ENCODE data around the gene TBC1D16.
"Not testable (repeated sequence)": the region's sequence is repeated elsewhere in the genome, so short reads cannot be mapped to it uniquely, and the experiment has no call there.

TBC1D16 gene

GRCh38 chr17:79913896-79914812 is 121.5 kb downstream of the TBC1D16 start:
- no peak for DNase-seq (ENCODE audit: low read depth)

GRCh38 chr17:79913451-79913850 is 122.2 kb downstream of the TBC1D16 start:
- DNase-seq (ENCODE audit: low read depth): no peak

- DNase-seq (ENCODE audit: low read depth): no peak
These were observed 122.9 kb downstream of the TBC1D16 start for GRCh38 chr17:79912552-79913330.

GRCh38 chr17:79911430-79912399 is 124.0 kb downstream of the TBC1D16 start:
- no peak for DNase-seq (ENCODE audit: low read depth)

- no peak for DNase-seq (ENCODE audit: low read depth)
These were observed 124.7 kb downstream of the TBC1D16 start for GRCh38 chr17:79910985-79911361.

GRCh38 chr17:79909121-79909520 is 126.6 kb downstream of the TBC1D16 start:
- DNase-seq (ENCODE audit: low read depth): no peak

GRCh38 chr17:79907850-79908249 is 127.8 kb downstream of the TBC1D16 start:
- DNase-seq (ENCODE audit: low read depth): no peak

- no peak for DNase-seq (ENCODE audit: low read depth)
These were observed 128.4 kb downstream of the TBC1D16 start for GRCh38 chr17:79907217-79907715.

GRCh38 chr17:79905832-79906231 is 129.8 kb downstream of the TBC1D16 start:
- DNase-seq (ENCODE audit: low read depth): no peak

GRCh38 chr17:79904865-79905264 is 130.8 kb downstream of the TBC1D16 start:
- no peak for DNase-seq (ENCODE audit: low read depth)

- no peak for DNase-seq (ENCODE audit: low read depth)
These were observed 133.4 kb downstream of the TBC1D16 start for GRCh38 chr17:79902146-79902791.

GRCh38 chr17:79901131-79901530 is 134.5 kb downstream of the TBC1D16 start:
- DNase-seq (ENCODE audit: low read depth): no peak

GRCh38 chr17:79899584-79899983 is 136.1 kb downstream of the TBC1D16 start:
- DNase-seq (ENCODE audit: low read depth): no peak

- no peak for DNase-seq (ENCODE audit: low read depth)
These were observed 138.2 kb downstream of the TBC1D16 start for GRCh38 chr17:79897243-79898063.

GRCh38 chr17:79893457-79893856 is 142.2 kb downstream of the TBC1D16 start:
- DNase-seq (ENCODE audit: low read depth): not testable (repeated sequence)

- DNase-seq (ENCODE audit: low read depth): no peak
These were observed 143.0 kb downstream of the TBC1D16 start for GRCh38 chr17:79892457-79893241.

GRCh38 chr17:79891113-79891730 is 144.4 kb downstream of the TBC1D16 start:
- no peak for DNase-seq (ENCODE audit: low read depth)

GRCh38 chr17:79890706-79891105 is 145.0 kb downstream of the TBC1D16 start:
- no peak for DNase-seq (ENCODE audit: low read depth)
